KG1 (cell line): ENCODE data around the gene CNOT11.
"Not testable (repeated sequence)": the region's sequence is repeated elsewhere in the genome, so short reads cannot be mapped to it uniquely, and the experiment has no call there.

Experiments
- DNase-seq: peaks from one replicate; lab custom pipeline; 2025; lab: John Stamatoyannopoulos, UW

Gene CNOT11

DNA sequence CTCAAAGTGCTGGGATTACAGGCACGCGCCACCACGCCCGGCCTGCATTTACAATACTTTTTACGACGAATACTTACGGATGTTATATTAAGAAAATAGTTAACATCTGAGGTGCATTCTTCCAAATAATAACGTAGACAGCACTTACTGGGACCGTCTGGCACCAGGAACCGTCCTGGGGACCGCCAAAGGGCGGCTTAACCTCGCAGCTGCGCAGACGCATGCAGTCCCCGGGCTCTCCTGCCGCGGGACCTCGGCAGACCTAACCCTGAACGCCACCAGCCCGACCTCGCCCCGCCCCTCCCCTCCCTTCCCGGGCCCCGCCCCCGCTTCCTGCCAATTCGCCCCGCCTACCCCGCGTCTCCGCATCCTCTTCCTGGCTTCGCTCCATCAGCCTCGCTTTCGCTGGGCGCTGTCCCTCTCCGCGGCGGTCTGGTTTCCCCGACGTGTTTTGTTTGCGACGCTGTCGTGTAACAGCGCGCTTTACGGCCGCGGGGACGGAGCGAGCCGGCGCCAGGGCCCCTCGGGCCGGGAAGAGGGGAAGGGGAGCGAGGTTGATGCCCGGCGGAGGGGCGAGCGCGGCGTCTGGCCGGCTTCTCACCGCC, at the start of gene CNOT11:
TSS of gene CNOT11 (plus strand) at position 479 of the 605 bp plus-strand sequence. CDS start at position 558, 79 bp downstream.
- peak; percentile 89 for DNase-seq

DNA sequence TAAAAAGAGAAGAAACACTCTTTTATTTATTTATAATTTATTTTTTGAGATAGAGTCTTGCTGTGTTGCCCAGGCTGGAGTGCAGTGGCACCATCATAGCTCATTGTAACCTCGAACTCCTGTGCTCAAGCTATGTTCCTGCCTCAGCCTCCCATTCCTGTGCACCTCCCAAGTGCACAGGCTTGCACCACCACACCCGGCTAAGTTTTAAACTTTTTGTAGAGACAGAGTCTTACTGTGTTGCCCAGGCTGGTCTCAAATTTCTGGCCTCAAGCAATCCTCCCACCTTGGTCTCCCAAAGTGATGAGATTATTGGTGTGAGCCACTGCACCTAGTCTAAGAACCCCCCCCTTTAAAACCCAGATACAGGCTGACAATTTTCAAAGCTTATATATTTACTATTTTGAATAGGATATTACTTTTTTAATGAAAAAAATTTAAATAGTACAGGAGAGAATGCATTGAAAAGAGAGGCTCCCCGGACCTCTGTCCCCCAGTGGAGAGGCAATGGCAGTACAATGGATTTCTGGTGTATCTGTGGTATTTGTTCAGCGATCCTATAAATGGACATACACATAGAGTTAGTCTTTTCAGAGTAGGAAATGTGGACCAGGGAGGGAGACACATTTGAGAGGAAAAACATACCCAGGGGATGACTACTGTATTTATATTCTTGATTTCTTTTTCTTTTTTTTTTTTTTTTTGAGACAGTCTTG, 48.1 kb upstream of the CNOT11 start:
- DNase-seq = no peak

DNA sequence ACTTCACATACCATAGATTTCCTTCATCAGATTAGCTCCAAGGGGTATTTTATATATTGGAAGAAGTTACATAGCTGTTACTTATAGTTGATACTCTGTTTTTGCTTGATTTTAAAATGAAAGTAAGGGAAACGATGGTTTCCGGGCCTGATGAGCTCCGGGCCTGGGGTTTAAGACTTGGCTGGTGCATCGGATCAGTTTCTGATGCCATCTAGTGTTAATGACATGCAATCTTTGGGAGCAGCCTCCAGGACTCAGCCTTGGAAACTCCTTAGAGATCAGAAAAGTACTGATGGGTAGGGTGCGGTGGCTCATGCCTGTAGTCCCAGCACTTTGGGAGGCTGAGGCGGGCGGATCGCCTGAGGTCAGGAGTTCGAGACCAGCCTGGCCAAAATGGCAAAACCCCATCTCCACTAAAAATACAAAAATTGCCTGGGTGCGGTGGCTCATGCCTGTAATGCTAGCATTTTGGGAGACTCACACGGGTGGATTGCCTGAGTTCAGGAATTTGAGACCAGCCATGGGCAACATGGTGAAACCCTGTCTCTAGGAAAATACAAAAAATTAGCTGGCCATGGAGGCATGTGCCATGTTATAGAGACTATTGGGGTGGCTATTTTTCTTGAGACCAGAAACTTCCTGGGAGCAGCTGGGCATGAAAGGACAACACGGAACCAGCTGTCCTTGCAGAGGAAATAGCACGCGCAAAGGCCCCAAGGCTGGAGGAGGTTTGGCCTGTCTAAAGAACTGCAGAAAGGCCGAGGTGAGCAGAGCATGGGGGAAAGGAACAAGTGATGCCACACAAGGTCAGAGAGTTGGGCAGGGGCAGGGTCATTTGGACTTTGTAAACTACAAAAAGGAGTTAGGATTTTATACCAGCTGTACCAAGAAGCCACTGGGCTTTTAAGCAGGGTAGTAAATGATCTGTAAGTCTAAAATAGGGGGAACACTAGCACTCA, 46.9 kb upstream of the CNOT11 start:
- DNase-seq = peak; percentile 18

DNA sequence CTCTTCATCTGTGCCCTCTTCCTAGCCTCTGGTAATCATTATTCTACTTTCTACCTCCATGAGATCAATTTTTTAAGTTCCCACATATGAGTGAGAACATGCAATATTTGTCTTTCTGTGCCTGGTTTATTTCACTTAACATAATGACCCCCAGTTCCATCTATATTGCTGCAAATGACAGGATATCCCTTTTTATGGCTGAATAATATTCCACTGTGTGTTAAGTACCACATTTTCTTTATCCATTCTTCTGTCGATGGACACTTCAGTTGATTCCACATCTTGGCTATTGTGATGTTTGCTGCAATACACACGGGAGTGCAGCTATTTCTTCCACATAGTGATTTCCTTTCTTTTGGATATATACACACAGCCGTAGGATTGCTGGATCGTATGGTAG, 43.9 kb upstream of the CNOT11 start:
- DNase-seq = no peak

DNA sequence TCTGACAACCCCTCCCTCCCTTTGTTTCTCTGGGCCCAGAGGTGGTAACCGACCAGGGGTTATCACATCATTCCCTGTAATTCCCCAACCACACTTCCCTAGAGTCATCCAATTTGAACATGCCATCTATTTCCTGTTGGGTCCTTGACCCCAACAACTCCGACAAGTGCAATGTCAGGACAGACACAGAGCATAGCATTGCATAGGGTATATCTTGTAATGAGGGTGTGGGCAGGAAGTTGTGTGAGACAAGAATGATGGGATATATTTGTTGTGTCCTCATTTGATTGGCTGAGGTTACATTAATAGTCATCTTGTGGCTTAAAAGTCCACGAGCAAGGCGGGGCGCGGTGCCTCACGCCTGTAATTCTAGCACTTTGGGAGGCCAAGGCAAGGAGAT, 33.4 kb upstream of the CNOT11 start:
- no peak for DNase-seq

DNA sequence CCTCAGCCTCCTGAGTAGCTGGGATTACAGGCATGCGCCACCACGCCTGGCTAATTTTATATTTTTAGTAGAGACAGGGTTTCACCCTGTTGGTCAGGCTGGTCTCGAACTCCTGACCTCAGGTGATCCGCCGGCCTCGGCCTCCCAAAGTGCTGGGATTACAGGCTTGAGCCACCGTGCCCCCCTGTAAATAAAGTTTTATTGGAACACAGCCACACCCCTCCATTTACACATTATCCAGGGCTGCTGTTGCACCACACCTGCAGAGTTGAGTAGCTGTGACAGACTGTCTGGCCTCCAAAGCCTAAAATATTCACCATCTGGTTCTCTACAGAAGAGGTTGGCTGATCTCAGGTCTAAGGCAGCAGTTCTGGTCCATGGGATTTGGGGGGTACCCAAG, 32.6 kb upstream of the CNOT11 start:
- DNase-seq = not testable (repeated sequence)

DNA sequence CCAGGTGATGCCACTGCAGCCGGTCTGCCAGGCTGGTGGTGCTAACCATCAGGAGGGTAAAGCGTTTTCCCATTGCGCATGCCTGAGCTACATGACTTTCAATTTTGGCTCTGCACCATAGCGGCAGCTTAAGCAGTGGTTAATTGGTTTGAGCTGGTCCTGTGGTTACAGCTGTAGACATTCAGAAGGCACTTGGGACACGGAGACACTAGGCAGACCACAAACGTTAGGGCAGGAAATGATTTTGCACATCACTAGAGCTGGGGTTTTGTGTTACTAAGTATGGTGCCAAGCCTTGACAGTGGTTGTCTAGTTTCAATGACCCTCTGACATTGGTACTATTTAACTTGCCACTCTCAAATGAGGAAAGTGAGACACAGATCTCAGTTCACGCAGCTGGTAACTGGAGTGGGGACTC, 28.9 kb upstream of the CNOT11 start:
- peak; percentile 78 for DNase-seq

DNA sequence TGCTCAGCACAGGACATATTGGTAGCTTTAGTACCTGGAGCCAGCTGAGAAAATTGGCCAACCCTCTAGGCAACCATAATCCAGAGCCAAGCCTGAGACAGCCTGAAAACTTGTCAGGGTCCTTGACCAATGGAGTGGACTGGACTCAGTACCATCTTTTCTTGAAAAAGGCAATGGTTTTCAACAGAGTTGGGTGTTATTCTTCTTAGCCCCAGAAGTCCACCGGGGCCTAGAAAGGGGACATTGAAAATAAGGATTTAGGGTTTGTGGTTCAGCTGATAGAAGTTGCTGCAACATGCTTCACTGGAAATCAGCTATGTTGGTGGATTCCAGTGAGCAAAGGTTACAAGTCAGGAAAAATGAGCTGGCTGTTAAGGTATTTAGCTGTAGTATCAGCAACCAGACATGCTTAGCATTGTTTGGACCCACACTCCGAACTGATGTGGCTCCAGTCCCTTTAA, 22.1 kb upstream of the CNOT11 start:
- DNase-seq = no peak

DNA sequence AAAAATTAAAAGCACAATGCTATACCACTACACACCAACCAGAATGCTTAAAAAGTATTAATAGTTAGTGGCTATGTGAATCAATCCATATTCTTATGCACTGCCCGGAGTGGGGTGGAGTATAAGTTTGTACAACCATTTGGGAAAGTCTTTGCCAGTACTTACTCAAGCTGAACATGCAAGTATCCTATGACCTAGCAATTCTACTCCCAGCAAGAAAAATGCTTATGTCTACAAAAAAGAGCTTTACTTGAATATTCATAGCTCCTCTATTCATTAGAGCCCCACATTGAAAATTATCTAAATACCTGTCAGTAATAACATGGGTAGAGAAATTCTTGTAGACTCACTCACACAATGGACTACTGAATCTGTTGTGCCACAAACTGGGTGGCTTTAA, 21.4 kb upstream of the CNOT11 start:
- no peak for DNase-seq

DNA sequence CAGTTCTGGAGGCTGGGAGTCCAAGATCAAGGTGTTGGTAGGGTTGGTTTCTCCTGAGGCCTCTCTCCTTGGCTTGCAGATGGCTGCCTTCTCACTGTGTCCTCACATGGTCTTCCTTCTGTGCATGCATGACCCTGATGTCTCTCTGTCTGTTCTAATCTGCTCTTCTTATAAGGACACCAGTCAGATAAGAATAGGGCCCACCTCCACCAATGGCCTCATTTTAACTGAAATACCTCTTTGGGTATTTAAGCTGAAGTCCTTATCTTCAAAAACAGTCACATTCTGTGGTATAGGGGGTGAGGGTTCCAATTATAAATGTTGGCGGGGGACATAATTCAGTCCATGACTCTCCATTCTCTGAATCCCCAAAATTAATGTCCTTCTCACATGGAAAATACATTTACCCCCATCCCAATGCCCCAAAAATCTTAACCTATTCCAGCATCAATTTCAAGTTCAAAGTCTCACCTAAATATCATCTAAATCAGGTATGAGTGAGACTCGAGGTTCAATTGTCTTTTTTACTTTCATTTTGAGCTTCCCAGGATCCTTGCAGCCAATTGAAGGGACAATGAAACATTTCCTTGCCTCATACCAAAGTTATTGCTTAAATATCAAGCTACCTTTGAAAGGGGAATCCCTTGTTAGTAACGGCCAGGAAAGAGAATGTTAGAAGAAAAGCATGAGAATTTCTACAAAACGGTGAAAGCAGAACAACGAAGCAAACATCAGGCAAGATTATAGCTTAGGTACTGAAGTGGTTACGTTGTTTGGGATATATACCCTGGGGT, 20.6 kb upstream of the CNOT11 start:
- no peak for DNase-seq

DNA sequence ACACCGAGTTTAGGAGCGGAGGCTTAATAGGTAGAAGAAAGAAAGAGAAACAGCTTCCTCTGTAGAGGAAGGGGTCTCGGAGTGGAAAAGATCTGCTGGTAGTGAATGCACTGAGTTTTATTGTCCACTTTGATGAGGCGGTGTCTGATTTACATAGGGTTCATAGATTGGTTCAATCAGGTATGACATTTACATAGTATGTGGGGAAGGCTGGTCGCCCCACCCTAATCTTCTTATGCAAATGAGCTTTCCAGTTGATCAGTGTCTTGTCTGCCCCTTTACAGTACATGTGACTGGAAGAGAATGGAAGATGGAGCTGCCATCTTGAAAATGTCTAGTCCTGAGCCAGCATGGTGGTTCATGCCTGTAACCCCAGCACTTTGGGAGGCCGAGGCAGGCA, 19.9 kb upstream of the CNOT11 start:
- no peak for DNase-seq

DNA sequence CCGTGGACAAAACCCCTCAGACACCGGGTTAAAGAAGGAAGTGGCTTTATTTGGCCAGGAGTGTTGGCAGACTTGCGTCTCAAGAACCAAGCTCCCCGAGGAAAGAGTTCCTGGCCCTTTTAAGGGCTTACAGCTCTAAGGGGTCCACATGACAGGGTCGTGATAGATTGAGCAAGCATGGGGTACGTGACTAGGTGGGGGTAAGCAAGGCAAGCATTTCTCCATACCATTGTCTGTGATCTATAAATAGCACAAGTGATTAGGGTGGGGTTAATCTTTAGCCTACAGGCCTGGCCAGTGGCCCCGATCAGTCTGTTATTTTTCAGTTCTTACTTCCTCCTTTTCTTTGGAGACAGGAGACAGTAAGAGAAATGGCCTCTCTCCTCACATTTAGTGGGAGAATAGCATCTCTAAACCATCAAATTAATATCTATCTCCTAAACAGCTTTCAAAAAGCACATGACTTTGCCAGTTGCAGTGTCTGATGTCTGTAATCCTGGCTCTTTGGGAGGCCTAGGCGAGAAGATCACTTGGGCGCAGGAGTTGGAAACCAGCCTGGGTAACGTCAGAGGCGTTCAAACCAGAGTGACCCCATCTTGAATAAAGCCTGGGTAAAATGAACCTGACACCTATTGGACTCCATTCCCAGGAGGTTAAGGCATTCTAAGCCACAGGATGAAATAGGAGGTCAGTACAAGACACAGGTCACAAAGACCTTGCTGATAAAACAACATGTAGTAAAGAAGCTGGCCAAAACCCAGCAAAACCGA, 18.3 kb upstream of the CNOT11 start:
- DNase-seq = no peak

DNA sequence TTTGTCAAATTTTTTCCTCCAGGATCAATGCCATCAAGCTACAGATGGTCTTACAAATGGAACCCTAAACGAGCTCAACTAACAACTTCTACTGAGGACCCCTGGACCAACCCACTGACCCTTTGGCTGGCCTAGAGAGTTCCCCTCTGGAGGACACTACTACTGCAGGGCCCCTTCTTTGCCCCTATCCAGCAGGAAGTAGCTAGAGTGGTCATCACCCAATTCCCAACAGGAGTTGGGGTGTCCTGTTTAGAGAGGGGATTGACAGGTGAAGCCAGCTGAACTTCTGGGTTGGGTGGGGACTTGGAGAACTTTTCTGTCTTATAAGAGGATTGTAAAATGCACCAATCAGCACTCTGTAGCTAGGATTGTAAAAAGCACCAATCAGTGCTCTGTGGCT, 16.7 kb upstream of the CNOT11 start:
- DNase-seq = not testable (repeated sequence)

DNA sequence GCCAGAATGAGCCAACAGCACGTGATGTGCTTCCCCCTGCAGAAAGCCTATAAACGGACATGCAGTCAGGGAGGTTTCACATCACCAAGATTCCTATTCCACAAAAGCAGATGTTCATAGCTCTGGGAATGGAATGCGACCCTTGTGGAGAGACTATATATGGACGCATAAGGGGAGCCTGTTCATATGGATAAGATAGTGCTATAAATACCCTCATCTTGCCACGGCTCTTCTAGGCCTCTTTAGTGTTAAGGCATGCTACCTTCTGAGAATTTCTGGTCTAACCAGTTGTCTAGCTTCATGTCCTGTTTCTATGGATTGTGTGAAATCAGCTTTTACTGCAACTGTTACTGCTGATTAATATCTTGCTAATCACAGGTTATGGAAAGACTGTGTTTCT, 14.7 kb upstream of the CNOT11 start:
- not testable (repeated sequence) for DNase-seq

DNA sequence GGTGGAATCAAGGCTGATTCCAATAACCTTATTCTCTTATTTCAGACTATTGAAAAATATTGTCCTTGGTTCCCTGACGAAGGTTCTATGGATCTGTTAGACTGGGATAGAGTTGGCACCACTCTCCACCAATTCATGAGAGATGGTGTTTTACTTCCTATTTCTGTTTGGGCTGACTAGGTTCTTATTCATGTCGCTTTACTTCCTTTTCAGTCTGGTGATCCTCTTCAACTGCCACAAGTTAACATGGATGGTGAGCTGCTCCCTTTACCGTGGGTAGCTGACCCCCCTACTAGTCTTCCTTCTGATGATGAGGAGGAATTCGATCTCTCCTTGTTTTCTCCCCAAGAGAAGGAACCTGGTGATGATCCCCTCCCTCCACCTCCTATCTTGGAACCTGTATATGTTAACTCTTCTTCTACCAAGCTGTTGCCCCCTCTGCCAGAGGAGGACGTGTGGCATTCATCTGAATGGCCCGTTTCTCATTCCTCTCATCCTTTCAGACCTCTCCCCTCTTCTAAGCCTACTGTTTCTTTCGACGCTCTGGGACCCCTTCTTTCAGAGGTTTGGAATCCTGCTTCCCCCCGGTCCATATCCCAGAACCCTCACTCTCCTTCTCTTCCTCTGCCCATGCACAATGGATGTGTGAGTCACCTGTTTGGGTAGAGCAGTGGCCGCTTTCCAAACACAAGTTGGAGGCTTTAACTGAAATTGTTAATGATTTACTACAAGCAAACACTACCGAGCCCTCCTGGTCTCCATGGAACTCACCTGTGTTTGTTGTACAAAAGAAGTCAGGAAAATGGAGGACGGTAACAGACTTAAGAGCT, 13.5 kb upstream of the CNOT11 start:
- no peak for DNase-seq

DNA sequence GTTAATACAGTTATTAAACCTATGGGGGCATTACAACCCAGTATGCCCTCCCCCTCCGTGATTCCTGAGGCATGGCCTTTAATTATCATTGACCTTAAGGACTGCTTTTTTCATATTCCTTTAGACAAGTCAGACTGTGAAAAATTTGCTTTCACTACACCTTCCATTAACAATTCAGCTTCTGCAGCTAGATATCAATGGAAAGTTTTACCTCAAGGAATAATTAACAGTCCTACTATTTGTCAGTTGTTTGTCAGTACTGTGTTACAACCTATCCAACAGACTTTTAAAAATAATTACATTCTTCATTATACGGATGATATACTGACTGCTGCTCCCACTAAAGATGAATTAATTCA, 12.9 kb upstream of the CNOT11 start:
- DNase-seq = not testable (repeated sequence)

DNA sequence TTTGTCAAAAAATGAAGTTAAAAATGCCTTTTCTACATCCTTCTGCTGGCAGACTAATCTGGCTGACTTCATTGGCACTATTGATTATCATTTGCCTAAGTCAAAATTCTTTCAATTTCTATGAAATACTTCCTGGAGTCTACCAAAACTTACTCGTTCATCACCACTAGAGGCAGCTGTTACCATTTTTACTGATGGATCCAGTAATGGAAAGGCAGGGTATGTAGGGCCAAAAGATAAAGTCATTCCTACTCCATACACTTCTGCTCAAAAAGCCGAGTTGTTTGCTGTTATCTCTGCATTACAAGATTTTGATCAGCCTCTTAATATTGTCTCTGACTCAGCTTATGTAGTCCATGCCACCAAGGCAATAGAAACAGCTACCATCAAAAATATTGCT, 12.0 kb upstream of the CNOT11 start:
- not testable (repeated sequence) for DNase-seq

DNA sequence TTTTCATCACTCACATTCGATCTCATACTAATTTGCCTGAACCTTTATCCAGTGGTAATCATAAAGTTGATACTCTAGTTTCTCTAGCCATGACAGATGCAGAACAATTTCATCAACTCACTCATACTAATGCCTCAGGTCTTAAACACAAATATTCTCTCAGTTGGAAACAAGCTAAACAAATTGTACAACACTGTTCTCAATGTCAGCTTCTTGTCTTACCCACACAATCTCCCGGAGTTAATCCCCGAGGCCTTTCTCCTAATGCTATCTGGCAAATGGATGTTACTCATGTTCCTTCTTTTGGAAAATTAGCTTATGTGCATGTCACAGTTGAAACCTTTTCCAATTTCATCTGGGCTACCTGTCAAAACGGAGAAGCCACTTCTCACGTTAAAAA, 11.5 kb upstream of the CNOT11 start:
- DNase-seq = no peak

DNA sequence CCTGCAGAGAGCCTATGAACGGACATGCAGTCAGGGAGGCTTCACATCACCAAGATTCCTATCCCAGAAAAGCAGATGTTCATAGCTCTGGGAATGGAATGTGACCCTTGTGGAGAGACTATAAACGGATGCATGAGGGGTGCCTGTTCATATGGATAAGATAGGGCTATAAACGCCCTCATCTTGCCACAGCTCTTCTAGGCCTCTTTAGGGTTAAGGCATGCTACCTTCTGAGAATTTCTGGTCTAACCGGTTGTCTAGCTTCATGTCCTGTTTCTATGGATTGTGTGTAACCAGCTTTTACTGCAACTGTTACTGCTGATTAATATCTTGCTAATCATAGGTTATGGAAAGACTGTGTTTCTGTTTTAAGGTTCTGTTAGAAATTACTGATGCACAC, 8.3 kb upstream of the CNOT11 start:
- not testable (repeated sequence) for DNase-seq

DNA sequence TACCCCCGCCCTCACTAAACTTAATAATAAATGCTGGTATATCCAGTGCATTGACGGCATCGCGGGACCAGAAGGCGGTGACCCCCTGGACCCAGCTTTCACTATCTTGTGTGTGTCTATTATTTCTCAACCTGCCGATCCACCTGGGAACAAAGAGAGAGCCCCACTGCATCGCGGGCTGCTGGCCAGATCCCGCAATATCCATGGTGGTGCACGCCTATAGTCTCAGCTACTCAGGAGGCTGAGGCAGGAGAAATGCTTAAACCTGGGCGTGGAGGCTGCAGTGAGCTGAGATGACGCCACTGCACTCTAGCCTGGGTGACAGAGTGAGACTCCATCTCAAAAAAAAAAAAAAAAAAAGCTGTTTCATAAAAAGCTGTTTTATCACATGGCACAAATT, 7.8 kb upstream of the CNOT11 start:
- not testable (repeated sequence) for DNase-seq
